GM21717 (cell line): Measurements from ENCODE around the gene RNF157.

ENCODE experiments used
- ATAC-seq: cut with Tn5 transposase; IDR thresholded peaks from one replicate; pipeline ENCODE4 v1.9.1; 2021; ENCODE audit warnings: mild to moderate bottlenecking, moderate library complexity; ENCODE audit not compliant: unreplicated experiment

Gene RNF157

DNA sequence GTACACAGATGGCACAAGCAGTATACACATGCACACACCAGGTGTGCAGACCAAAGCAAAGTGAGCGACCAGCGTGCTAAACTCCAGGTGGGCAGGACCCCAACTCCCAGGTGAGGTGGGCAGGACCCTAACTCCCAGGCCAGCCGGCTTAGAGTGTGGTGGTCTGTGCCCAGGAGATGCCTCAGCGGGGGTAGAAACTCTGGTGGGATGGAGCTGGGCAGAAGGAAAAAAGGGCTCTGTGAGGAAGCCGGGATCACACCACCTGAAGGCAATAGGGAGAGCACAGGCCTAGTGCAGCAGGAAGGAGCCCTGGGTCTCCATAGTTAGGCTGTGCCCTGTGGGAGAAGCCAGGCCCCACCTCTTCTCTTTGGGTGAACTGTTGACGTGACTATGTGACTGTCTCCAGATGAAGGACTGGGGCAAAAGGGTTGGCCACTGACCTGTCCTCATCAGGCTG lies 97.7 kb downstream of the RNF157 start:
- ATAC-seq = no peak

GRCh38 chr17:76142039-76142584 lies 98.2 kb downstream of the RNF157 start:
- no peak for ATAC-seq

DNA sequence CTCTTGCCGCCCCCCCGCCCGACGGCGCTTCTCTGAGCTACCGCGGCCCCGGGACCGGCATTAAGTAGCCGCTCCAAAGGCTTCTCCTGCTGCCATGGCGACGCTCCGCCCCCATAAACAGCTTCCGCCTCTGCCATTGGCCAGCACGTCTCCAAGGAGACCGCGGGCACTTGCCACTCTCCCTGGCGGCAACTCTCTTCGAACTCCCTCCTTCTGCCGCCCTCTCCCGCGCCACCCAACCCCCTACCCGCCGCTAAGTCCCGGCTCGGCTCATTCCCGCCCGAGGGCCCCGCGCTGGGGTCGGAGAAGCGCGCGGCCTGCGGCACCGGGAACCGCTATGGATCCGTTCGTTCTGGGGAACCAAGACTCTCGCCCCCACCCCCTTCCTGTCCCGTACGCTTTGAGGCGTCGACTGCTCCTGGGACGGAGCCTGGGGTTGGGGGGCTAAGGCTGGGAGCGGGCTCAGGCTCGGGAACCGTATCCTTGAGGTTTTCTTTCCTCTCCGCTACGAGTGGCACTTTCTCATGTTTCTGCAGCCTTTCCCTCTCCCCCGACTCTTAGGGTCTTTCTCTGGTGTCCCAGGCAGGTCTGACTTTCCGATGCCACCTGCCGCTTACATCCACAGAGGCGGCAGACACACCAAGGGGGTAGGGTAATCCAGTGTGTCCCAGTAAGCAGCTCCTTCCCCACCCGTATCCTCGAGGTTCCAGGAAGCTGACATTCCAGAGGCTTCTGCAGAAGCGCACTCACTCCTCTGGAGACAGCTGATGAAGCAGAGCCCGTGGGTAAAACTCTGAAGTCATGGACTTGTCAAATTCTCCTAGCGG lies 98.9 kb downstream of the RNF157 start, which contains the start of gene FOXJ1:
Gene FOXJ1 (minus strand): TSS at position 34 of the 827 bp plus-strand sequence. CDS start 850 bp downstream, outside the sequence.
- ATAC-seq = no peak

- no peak for ATAC-seq
These were observed 99.6 kb downstream of the RNF157 start for GRCh38 chr17:76140661-76141211.

DNA sequence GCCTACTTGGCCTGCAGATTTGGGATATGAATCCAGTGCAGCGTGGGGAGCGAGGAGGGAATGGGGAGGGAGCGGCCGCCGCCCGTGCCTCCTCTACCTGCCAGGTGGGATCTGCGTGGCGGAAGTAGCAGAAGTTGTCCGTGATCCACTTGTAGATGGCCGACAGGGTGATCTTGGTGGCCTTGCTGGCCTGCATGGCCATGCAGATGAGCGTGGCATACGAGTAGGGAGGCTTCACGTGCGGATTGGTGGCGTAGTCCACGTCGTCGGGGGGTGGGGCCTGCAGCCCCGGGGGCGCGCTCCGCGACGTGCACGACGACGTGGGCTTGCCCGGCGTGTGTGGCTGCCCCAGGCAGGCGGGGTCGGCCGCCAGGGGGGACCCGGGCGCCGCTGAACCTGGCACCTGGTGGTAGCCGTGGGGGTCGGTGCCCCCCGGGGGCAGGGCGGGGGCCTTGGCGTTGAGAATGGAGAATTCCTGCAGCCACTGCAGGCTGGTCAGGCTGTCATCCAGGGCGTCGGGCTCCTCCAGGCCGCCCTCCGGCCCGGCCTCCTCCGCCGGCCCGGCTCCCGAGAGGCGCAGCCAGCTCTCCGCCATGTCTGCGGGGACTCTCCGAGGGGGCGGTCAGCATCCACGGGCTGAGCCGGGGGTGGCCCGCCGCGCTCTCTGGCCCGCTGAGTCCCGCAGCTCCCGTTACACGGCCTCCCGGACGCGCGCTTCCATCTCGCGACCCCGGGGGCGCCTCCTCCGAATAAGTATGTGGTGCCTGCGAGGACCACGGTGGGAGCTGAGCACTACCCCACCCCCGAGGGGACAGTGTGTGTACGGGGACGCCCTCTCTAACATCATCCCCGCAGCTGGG lies 100.3 kb downstream of the RNF157 start:
- ATAC-seq = no peak

DNA sequence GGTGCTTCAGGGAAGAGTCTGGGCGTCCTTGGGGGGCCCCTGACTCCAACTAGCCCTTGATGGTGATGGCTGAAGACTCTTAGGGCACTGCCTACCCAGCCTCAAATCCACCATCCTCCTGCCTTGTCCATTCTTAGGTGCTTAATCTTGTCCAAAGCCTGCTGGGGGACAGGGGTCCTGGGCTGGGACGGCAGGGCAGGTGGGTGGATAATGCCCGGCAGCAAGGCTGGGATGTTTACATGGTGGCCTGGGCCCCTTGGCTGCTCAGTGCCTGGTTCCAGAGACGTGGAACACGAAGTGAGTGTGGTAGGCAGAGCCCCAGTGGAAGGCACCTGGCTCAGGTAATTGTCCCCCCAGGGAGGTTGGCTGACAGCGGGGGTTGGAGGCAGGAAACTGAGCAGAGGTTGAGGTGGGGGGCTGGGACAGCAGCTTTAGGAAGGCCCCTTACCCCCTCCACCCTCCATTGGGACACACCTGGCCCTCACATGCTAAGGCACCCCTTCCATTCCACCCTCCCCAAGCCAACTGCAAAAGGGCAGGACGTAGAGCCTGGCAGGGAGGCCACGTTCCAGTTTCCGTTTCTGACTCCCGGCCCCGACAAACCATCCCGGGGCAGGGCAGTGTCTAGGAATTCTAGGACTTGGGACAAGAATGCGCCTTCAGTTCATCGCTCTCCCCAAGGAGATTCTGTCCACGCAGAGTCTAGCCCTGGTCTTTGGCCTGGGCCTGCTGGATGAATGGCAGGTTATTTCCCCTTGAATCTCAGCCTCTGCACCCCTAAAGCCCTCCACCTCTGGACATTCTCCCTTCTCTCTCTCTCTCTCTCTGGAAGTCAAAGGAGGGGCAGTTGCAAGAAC lies 101.2 kb downstream of the RNF157 start:
- no peak for ATAC-seq

DNA sequence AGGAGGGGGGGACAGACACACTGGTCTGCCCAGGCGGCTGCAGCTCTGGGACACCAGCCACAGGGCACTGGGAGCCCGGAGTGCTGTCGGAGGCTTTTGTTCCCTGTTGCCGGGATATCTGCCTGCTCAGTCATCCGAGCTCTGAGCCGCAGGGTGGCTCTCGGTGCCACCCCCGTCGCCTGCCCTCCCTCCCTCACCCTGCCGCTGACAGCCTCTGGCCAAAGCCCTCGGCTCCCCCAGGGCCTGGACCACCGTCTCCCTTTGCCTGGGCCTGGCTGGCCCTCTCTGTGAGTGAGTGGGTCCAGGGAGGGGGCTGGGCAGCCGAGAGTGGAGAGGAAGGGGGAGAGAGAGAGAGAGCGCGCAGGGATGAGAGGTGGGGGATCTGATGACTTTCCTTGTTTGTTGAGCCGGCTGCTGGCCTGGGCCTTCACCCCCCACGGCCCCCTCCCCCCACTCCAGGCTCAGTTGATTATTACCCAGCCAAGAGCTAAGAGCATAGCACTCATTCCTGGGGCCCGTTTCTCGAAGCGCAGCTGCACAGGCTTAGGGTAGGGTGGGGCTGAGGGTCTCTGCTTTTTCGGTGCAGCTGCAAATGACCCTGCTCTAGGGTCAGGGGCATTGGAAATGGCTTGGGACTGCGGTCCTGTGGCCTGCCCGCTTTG lies 101.9 kb downstream of the RNF157 start:
- ATAC-seq = no peak

GRCh38 chr17:76137351-76138233 lies 102.7 kb downstream of the RNF157 start:
- no peak for ATAC-seq

GRCh38 chr17:76137001-76137350 lies 103.3 kb downstream of the RNF157 start:
- ATAC-seq = no peak

DNA sequence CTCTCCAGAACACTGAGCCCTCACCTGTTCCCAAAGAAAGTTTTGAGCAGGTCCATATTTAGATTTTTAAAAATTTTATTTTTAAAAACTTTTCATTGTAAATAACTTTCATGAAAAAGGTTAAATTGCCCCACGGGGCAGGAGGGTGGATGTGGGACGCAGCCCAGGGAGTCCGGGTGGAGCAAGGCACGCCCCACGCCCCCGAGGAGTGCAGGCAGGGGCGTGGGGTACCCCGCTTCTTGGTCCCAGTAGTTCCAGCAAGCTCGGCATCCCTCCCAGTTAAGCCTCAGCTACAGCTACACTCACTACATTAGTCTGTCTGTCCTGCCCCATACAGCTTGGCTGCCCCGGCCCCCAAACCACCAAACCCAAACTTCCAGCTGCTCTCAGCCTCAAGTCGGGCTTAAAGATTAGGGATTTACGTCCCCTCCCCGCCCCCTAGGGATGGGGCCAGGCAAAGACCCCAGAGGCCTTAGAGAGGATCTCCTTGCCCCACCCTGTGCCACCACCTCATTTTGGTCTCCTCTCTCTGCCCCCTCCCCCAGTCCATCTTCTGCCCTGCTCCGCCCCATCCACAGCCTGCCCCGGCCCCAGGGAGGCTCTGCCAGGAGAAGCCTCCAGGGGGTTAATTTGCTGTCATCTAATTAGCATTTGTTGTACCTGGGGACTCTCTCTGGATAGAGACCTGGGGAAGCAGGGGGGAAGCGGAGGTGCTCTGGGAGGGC lies 103.9 kb downstream of the RNF157 start:
- no peak for ATAC-seq

DNA sequence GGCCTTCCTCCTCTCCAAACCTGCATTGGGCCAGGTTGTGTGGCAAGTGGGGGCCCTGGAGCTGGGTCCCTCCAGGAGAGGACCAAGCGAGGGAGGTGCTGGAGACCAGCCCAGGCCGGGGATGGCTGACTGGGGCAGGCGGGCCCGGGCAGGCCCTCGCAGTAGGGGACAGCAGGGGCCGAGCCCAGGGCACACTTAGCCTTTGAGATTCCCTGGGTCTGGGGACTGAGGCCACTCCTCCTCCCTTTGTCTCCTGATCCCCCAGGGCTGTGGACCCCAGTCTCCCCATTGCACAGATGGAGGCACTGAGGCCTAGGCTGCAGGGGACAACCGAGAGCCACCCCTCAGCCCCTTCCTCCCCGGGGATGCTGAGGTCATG lies 104.5 kb downstream of the RNF157 start:
- ATAC-seq = no peak

GRCh38 chr17:76134911-76135809 lies 105.1 kb downstream of the RNF157 start:
- no peak for ATAC-seq

GRCh38 chr17:76132574-76133338 lies 107.5 kb downstream of the RNF157 start:
- ATAC-seq = no peak

DNA sequence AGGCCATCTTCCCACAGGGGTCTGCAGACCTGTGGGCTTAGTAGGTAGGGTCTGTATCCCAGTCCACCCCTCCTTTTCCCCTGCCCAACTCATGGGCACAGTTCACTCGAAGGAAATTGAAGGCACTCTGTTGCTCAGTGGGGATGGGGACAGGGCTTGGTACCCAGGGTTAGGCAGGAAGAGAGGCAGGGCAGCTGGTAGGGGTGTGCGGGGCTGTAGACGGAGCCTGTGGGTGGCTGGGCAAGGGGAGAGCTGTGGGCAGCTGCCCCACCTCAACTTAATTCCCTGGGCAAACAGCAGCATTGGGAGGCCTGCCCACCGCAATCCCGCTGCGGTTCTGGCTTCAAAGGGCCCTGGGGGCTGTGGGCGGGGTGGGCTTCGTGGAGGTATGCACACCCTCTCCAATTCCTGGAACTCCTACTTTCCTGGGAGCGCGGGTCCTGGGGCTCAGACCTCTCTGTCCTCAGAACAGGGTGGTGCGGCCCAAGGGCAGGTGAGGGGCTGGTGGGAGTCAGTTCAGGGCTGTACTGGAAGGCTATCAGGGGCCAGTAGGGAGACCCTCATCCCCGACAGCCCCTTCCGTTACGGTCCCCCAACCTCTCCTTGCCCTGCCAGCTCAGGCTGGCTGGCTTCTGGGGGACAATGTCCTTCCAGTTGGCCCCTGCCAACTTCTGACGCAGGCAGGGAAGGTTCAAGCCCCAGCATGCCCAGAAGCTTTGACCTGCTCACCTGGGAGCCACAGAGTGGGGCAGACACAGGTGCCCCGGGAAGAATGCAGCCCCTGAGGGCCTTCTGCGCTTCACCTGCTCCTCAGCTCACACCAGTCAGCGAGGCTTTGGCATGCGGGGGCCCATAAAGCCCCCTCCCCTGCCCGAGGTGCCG lies 108.4 kb downstream of the RNF157 start:
- ATAC-seq = no peak

- ATAC-seq = no peak
These were observed 109.1 kb downstream of the RNF157 start for GRCh38 chr17:76131051-76131691.
